SU-DHL-6 (cell line): Measurements from ENCODE around the gene SEBOX.

ENCODE experiments used
- H2AFZ ChIP-seq: fragments of 200-600 bp; sonication (generic); 2 replicates; pipeline ENCODE4 v1.6.1; 2014; ENCODE audit warnings: low read depth, mild to moderate bottlenecking, moderate library complexity, mixed read lengths, antibody characterized with exemption, low read length; ENCODE audit not compliant: severe bottlenecking
- H3F3A ChIP-seq: fragments of 200-600 bp; shearing (Covaris generic); 2 replicates; pipeline ENCODE4 v1.6.0; 2016; ENCODE audit warnings: antibody characterized with exemption, mild to moderate bottlenecking; ENCODE audit not compliant: insufficient read depth
- H3K27ac ChIP-seq: fragments of 200-600 bp; sonication (generic); 2 replicates; pipeline ENCODE4 v1.5.1; 2016; ENCODE audit warnings: low read depth, mild to moderate bottlenecking, low read length, moderate library complexity, mixed read lengths
- H3K27me3 ChIP-seq: fragments of 200-600 bp; sonication (generic), shearing (Covaris generic); 2 replicates; pipeline ENCODE4 v1.6.0; 2014; ENCODE audit warnings: mild to moderate bottlenecking, low read length
- H3K36me3 ChIP-seq: fragments of 200-600 bp; sonication (generic); 2 replicates; pipeline ENCODE4 v1.6.1; 2014; ENCODE audit warnings: mild to moderate bottlenecking, low read length, mixed read lengths
- H3K4me2 ChIP-seq: fragments of 300-600, 200-600 bp; shearing (Covaris generic), sonication (generic); 2 replicates; pipeline ENCODE4 v1.6.0; 2014; ENCODE audit warnings: low read length, low read depth, mild to moderate bottlenecking; ENCODE audit not compliant: poor library complexity, severe bottlenecking
- H3K4me3 ChIP-seq: fragments of 200-600 bp; sonication (generic); 2 replicates; pipeline ENCODE4 v1.5.1; 2014; ENCODE audit warnings: antibody characterized with exemption, low read length, mild to moderate bottlenecking, mixed read lengths; ENCODE audit not compliant: insufficient read depth, poor library complexity, severe bottlenecking
- H3K79me2 ChIP-seq: fragments of 200-600 bp; sonication (generic); 2 replicates; pipeline ENCODE4 v1.6.1; 2014; ENCODE audit warnings: mild to moderate bottlenecking, low read length, moderate library complexity; ENCODE audit not compliant: insufficient read depth
- H3K9ac ChIP-seq: fragments of 200-600 bp; sonication (generic); 2 replicates; pipeline ENCODE4 v1.7.0; 2014; ENCODE audit warnings: mild to moderate bottlenecking, low read length
- H3K9me2 ChIP-seq: fragments of 200-600 bp; sonication (generic); replicated peaks from 2 replicates; pipeline ENCODE4 v1.6.1; 2014; ENCODE audit warnings: low read length; ENCODE audit not compliant: insufficient read depth
- H3K9me3 ChIP-seq: fragments of 200-600 bp; sonication (generic); 2 replicates; pipeline ENCODE4 v1.6.1; 2014; ENCODE audit warnings: low read length, mixed read lengths; ENCODE audit not compliant: insufficient read depth
- H4K20me1 ChIP-seq: fragments of 200-600 bp; sonication (generic); 2 replicates; pipeline ENCODE4 v1.6.1; 2014; ENCODE audit warnings: low read depth, mild to moderate bottlenecking, antibody characterized with exemption, low read length, moderate library complexity, mixed read lengths
- EZH2phosphoT487 ChIP-seq: fragments of 200-600 bp; sonication (generic), shearing (Covaris generic); conservative IDR thresholded peaks from 2 replicates; pipeline ENCODE4 v1.6.1; 2018; ENCODE audit warnings: mild to moderate bottlenecking, antibody characterized with exemption, low read length, moderate library complexity, mixed read lengths
- TF ChIP-seq, protein P1 (sequence below): fragments of 200-600 bp; sonication (generic); IDR thresholded peaks from one replicate; pipeline ENCODE4 v1.5.1; 2017; ENCODE audit warnings: antibody characterized with exemption, mild to moderate bottlenecking, low read length, moderate library complexity; ENCODE audit not compliant: insufficient read depth, poor library complexity, severe bottlenecking

Gene SEBOX

DNA sequence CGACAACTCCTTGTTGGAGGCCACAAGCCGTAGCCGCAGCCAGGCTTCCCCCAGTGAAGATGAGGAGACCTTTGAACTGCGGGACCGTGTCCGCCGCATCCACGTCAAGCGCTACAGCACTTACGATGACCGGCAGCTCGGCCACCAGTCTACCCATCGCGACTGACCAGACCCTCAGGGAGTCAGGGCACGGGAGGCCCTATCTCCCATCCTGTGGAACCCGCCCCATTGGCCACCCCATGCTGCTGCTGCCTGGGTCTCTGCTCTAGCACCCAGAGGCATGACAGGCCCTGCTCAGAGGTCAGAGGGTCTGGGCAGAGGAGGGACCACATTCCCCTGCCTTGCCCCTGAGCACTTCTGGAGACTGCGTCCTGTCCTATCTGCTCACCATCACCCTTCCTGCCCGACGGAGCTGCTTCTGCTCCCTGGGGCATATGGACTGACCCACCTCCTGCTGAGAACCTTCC, 20.5 kb downstream of the SEBOX start:
- no peaks in the 10 kb centered on the region for H3K27me3 ChIP-seq
- no peaks in the 10 kb centered on the region for H4K20me1 ChIP-seq
- no peak overlapping the region for H2AFZ ChIP-seq
- no peaks in the 10 kb centered on the region for H3K79me2 ChIP-seq
- H3F3A ChIP-seq, result no peaks in the 10 kb centered on the region
- no peak overlapping the region for H3K27ac ChIP-seq
- TF ChIP-seq, protein P1, sequence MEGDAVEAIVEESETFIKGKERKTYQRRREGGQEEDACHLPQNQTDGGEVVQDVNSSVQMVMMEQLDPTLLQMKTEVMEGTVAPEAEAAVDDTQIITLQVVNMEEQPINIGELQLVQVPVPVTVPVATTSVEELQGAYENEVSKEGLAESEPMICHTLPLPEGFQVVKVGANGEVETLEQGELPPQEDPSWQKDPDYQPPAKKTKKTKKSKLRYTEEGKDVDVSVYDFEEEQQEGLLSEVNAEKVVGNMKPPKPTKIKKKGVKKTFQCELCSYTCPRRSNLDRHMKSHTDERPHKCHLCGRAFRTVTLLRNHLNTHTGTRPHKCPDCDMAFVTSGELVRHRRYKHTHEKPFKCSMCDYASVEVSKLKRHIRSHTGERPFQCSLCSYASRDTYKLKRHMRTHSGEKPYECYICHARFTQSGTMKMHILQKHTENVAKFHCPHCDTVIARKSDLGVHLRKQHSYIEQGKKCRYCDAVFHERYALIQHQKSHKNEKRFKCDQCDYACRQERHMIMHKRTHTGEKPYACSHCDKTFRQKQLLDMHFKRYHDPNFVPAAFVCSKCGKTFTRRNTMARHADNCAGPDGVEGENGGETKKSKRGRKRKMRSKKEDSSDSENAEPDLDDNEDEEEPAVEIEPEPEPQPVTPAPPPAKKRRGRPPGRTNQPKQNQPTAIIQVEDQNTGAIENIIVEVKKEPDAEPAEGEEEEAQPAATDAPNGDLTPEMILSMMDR, result no peak
- no peak for TF ChIP-seq EZH2phosphoT487
- H3K4me2 ChIP-seq, result no peak overlapping the region
- H3K9me3 ChIP-seq, result no peaks in the 10 kb centered on the region
- H3K4me3 ChIP-seq, result no peak overlapping the region
- H3K36me3 ChIP-seq, result no peaks in the 10 kb centered on the region
- H3K9ac ChIP-seq, result no peak overlapping the region
- H3K9me2 ChIP-seq, result no peaks in the 10 kb centered on the region

DNA sequence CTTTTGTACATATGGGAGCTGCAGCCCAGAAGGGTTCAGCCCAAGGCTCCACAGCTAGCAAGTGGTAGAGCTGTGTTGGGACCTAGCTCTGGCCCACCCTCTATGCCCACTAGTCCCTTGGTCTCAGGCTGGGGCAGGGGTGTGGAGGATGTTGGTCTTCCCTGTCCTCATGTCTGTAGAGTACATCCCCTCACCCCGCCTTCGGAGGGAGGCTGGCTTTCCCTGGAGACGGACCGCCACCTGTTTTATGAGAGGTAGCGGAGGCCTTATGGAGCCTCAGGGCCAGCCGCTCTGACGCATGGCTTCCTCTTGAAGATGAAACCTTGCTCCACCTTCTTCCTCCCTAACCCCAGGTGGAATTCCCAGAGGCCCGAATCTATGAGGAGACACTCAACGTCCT, 21.0 kb downstream of the SEBOX start:
- no peak overlapping the region for H3K4me2 ChIP-seq
- H3K4me3 ChIP-seq, result no peak overlapping the region
- H4K20me1 ChIP-seq, result no peaks in the 10 kb centered on the region
- H3K27ac ChIP-seq, result no peak overlapping the region; the same call in 1 of the 2 replicates
- TF ChIP-seq EZH2phosphoT487, result no peak
- TF ChIP-seq, protein P1, result no peak
- H3K9ac ChIP-seq, result no peak overlapping the region
- H2AFZ ChIP-seq, result no peak overlapping the region
- H3K9me2 ChIP-seq, result no peaks in the 10 kb centered on the region
- no peaks in the 10 kb centered on the region for H3K27me3 ChIP-seq
- no peaks in the 10 kb centered on the region for H3K9me3 ChIP-seq
- H3K36me3 ChIP-seq, result no peaks in the 10 kb centered on the region
- H3K79me2 ChIP-seq, result no peaks in the 10 kb centered on the region
- H3F3A ChIP-seq, result no peaks in the 10 kb centered on the region

DNA sequence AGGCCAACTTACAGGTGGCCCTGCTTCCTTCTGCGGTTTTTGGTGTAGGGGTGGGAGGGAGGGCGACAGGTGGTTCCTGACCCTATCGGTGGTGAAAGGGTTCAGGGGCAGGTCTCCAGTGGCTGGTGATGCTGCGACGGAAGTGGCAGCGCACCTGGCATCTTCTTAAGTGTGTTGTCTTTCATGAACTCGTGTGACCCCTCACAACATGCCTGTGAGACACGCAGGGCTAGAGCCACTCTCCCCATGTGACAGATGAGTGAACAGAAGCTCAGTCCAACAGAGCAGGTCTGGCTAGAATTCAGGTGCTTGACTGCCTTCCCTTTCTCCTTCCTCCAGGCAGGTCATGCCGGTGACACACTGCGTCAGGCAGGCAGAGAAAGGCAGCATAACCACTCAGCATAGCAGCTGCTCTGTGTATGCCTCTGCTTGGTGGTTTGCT, 21.5 kb downstream of the SEBOX start:
- Histone ChIP-seq H3K9ac (no peak overlapping the region), H3K9me2 (no peaks in the 10 kb centered on the region), H3K36me3 (no peaks in the 10 kb centered on the region), H2AFZ (no peak overlapping the region), H3K4me2 (no peak overlapping the region), H3K4me3 (no peak overlapping the region), H3K79me2 (no peaks in the 10 kb centered on the region), H3F3A (no peaks in the 10 kb centered on the region), H4K20me1 (no peaks in the 10 kb centered on the region), H3K27ac (peak overlapping the region; percentile 43; the same call in 1 of the 2 replicates), H3K27me3 (no peaks in the 10 kb centered on the region), H3K9me3 (no peaks in the 10 kb centered on the region)
- TF ChIP-seq EZH2phosphoT487, result no peak
- TF ChIP-seq, protein P1, result no peak

DNA sequence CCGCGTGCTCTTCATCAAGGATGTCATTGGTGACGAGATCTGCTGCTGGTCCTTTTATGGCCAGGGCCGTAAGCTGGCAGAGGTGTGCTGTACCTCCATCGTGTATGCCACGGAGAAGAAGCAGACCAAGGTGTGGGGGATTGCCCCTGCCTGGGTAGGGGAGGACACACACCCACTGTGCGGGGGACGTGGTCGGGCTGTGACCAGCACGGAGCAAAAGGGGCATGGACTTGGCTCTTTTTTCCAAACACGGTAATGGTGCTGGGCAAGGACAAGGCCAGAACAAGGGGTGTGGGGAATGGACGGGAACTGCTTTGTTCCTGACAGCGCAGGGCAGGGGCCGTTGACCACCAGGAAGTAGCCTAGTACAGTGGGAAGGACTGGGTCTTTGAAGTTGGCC, 22.7 kb downstream of the SEBOX start:
- Histone ChIP-seq H3K79me2 (no peaks in the 10 kb centered on the region), H3K4me3 (no peak overlapping the region), H3F3A (no peaks in the 10 kb centered on the region), H3K9ac (no peak overlapping the region), H3K27me3 (no peaks in the 10 kb centered on the region), H2AFZ (no peak overlapping the region), H3K4me2 (no peak overlapping the region), H3K9me3 (no peaks in the 10 kb centered on the region), H4K20me1 (no peaks in the 10 kb centered on the region), H3K9me2 (no peaks in the 10 kb centered on the region), H3K36me3 (no peaks in the 10 kb centered on the region), H3K27ac (no peak overlapping the region)
- no peak for TF ChIP-seq EZH2phosphoT487
- TF ChIP-seq, protein P1, result no peak
